Fibroblast of mammary gland (primary cell): Measurements from ENCODE around the gene SLC22A16.
A peak's percentile ranks its signal among the peaks of the same experiment; 100 is the strongest.

Source experiments
- DNase-seq: peaks from one replicate; pipeline ENCODE4 v3.0.0-alpha.2; 2010; ENCODE audit warnings: low read depth
- H3K4me3 ChIP-seq: 2 replicates; pipeline ENCODE4 v1.5.1; 2011; ENCODE audit warnings: low read depth, mild to moderate bottlenecking, low read length, moderate library complexity; ENCODE audit not compliant: control insufficient read depth
- TF ChIP-seq, protein P1 (sequence below): conservative IDR thresholded peaks from 2 replicates; pipeline ENCODE4 v1.5.1; 2011; ENCODE audit warnings: low read depth, low read length, inconsistent platforms; ENCODE audit not compliant: control insufficient read depth, insufficient read depth

The SLC22A16 gene, protein sequence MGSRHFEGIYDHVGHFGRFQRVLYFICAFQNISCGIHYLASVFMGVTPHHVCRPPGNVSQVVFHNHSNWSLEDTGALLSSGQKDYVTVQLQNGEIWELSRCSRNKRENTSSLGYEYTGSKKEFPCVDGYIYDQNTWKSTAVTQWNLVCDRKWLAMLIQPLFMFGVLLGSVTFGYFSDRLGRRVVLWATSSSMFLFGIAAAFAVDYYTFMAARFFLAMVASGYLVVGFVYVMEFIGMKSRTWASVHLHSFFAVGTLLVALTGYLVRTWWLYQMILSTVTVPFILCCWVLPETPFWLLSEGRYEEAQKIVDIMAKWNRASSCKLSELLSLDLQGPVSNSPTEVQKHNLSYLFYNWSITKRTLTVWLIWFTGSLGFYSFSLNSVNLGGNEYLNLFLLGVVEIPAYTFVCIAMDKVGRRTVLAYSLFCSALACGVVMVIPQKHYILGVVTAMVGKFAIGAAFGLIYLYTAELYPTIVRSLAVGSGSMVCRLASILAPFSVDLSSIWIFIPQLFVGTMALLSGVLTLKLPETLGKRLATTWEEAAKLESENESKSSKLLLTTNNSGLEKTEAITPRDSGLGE

GRCh38 chr6:110476046-110476849 lies at the start of gene SLC22A16:
Gene SLC22A16 (minus strand): TSS chr6:110476613. CDS start chr6:110476574, 39 bp downstream.
- TF ChIP-seq, protein P1, sequence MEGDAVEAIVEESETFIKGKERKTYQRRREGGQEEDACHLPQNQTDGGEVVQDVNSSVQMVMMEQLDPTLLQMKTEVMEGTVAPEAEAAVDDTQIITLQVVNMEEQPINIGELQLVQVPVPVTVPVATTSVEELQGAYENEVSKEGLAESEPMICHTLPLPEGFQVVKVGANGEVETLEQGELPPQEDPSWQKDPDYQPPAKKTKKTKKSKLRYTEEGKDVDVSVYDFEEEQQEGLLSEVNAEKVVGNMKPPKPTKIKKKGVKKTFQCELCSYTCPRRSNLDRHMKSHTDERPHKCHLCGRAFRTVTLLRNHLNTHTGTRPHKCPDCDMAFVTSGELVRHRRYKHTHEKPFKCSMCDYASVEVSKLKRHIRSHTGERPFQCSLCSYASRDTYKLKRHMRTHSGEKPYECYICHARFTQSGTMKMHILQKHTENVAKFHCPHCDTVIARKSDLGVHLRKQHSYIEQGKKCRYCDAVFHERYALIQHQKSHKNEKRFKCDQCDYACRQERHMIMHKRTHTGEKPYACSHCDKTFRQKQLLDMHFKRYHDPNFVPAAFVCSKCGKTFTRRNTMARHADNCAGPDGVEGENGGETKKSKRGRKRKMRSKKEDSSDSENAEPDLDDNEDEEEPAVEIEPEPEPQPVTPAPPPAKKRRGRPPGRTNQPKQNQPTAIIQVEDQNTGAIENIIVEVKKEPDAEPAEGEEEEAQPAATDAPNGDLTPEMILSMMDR, result no peak
- no peak for DNase-seq
- H3K4me3 ChIP-seq, result peak within 1 kb of the TSS; percentile 15

- H3K4me3 ChIP-seq, result no peak overlapping the region
- DNase-seq, result no peak
- TF ChIP-seq, protein P1, result no peak
Measured at GRCh38 chr6:110525001-110525400, 48.6 kb upstream of the SLC22A16 start.

GRCh38 chr6:110524305-110524704 lies 47.9 kb upstream of the SLC22A16 start:
- no peak overlapping the region for H3K4me3 ChIP-seq
- TF ChIP-seq, protein P1, result no peak
- DNase-seq, result no peak

- no peak overlapping the region for H3K4me3 ChIP-seq
- no peak for DNase-seq
- TF ChIP-seq, protein P1, result no peak
Measured at GRCh38 chr6:110523451-110524021, 47.1 kb upstream of the SLC22A16 start.

GRCh38 chr6:110522427-110522826 lies 46.0 kb upstream of the SLC22A16 start:
- TF ChIP-seq, protein P1, result no peak

DNA sequence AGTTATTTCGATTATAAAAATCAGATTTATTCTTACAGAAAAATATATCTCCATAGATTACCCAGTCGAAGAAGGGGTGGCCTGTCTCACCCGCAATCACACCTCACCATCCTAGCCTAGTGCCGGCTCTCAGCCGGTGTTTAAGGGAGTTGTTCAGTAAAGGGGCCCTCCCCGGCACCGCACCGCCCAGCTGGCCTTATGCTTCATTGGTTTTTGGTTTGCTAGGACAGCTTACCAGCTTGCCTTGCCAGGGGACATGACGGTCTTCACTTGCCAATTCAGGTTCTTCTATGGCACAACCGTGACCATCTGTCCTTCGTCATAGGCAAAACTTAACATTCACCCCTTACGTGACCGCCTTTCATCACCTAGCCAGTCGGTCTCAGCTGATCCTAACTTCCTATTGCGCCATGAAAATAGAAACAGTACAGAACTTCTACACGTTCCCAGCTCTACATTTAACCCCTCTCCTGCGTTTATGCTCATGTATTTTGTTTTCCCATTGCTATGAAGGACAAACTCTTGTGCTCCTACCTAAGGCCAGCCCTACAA lies 44.7 kb upstream of the SLC22A16 start:
- H3K4me3 ChIP-seq, result no peak overlapping the region
- TF ChIP-seq, protein P1, result no peak
- no peak for DNase-seq

More at GRCh38 chr6:110522427-110522826, 46.0 kb upstream of the SLC22A16 start:
- DNase-seq, result no peak
- no peak overlapping the region for H3K4me3 ChIP-seq
